ENCODE data around the gene ARSK. TPM values are rescaled to one million over a fixed set of nuclear protein-coding genes. Genes with fewer than 3 reads are reported as not detected.

ARSK gene
- total and polyA plus RNA-seq, 2 of the 13 experiments (the other 11 are each of a cell fraction or from before 2014, with no cell fraction given) = 7.9 TPM

- TF ChIP-seq ZNF280D (CRISPR knock-in tag; IDR thresholded peaks at IDR 0.05) (no peak), ZNF18 (CRISPR knock-in tag; IDR thresholded peaks at IDR 0.05; ENCODE audit: insufficient replicate concordance) (peak; percentile 84), REPIN1 (CRISPR knock-in tag; IDR thresholded peaks at IDR 0.05; ENCODE audit: borderline replicate concordance, low read depth) (peak; percentile 92), GLI4 (CRISPR knock-in tag; IDR thresholded peaks at IDR 0.05; ENCODE audit: borderline replicate concordance) (no peak; the same call in 1 of the 2 replicates), TCF7L2 (IDR thresholded peaks at IDR 0.05; ENCODE audit: low read depth, low read length) (no peak), GPN1 (CRISPR knock-in tag; IDR thresholded peaks at IDR 0.05; ENCODE audit: borderline replicate concordance) (no peak), RFX5 (IDR thresholded peaks at IDR 0.05; ENCODE audit: low read depth, low read length) (no peak; the same call in 1 of the 2 replicates), RFX1 (IDR thresholded peaks at IDR 0.05) (no peak), NKX3-1 (CRISPR knock-in tag; IDR thresholded peaks at IDR 0.05) (peak; percentile 75), ARID4A (CRISPR knock-in tag; IDR thresholded peaks at IDR 0.05; ENCODE audit: borderline replicate concordance) (peak; percentile 90; the same call in 1 of the 2 replicates), HNRNPLL (IDR thresholded peaks at IDR 0.05; ENCODE audit: low read depth, low read length, poor library complexity, severe bottlenecking) (peak; percentile 88), ATF1 (CRISPR knock-in tag; IDR thresholded peaks at IDR 0.05) (peak; percentile 73), JARID2 (CRISPR knock-in tag; IDR thresholded peaks at IDR 0.05; ENCODE audit: insufficient replicate concordance) (peak; percentile 87), HOXA3 (CRISPR knock-in tag; IDR thresholded peaks at IDR 0.05) (peak; percentile 92), DPF2 (CRISPR knock-in tag; IDR thresholded peaks at IDR 0.05; ENCODE audit: borderline replicate concordance, low read depth) (no peak), ISL2 (CRISPR knock-in tag; IDR thresholded peaks at IDR 0.05) (no peak; the same call in 1 of the 2 replicates), SYNCRIP (IDR thresholded peaks at IDR 0.05; ENCODE audit: insufficient read depth, low read depth, low read length) (no peak), TCF7 (IDR thresholded peaks at IDR 0.05; ENCODE audit: low read depth) (peak; percentile 58; the same call in 1 of the 2 replicates)
These were observed 91.9 kb downstream of the ARSK start, which contains the start of gene RFESD (continued) for GRCh38 chr5:95646569-95647431.

All from HepG2 (cell line).